ENCODE measurements around the gene TGM1.
"Not testable (repeated sequence)": the region's sequence is repeated elsewhere in the genome, so short reads cannot be mapped to it uniquely, and the experiment has no call there.

TGM1 gene

DNA sequence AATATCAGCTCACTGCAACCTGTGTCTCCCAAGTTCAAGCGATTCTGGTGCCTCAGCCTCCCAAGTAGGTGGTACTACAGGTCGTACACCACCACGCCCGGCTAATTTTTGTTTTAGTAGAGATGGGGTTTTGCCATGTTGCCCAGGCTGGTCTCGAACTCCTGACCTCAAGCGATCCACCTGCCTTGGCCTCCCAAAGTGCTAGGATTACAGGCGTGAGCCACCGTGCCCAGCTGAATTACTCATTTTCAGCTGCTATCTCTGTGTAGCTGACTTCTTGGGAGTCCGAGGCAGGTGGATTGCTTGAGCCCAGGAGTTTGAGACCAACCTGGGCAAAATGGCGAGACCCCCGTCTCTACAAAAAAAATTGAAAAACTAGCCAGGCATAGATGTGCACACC, 17.6 kb downstream of the TGM1 start:
- peaks cover 22% of the 10 kb centered on the region for H3K4me1 Mint-ChIP-seq

DNA sequence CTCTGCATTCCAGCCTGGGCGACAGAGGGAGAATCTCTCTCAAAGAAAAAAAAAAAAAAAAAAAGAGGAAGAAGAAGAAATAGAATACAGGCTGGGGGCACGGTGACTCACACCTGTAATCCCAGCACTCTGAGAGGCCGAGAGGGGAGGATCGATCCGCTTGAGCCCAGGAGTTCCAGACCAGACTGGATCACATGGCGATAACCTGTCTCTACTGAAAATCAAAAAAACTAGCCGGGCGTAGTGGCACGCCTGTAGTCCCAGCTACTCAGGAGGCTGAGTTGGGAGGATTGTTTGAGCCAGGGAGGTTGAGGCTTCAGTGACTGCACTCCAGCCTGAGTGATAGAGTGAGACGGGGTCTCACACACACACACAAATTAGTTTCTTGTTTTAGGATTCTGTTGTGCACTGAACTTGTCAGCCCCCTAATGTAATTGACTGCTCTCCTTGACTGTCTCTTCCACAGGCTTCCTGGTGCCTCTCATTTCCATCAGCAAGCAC, 19.6 kb downstream of the TGM1 start:
- Mint-ChIP-seq H3K27me3 (no peaks in the 10 kb centered on the region), H3K9me3 (no peaks in the 10 kb centered on the region), H3K36me3 (peaks cover 13% of the 10 kb centered on the region), H3K4me1 (peaks cover 32% of the 10 kb centered on the region), H3K4me3 (peak overlapping the region; percentile 88), H3K27ac (peak overlapping the region; percentile 99)
- no peak for DNase-seq (ENCODE audit: low spot score in 2 of 2)
- no peak for ATAC-seq (ENCODE audit: low read depth)

More for the DNA sequence above, 17.6 kb downstream of the TGM1 start:
- H3K27me3 Mint-ChIP-seq; DNase-seq (ENCODE audit: low spot score in 2 of 2); ATAC-seq (ENCODE audit: low read depth); H3K27ac Mint-ChIP-seq; H3K36me3 Mint-ChIP-seq; H3K9me3 Mint-ChIP-seq; H3K4me3 Mint-ChIP-seq: not testable (repeated sequence)

DNA sequence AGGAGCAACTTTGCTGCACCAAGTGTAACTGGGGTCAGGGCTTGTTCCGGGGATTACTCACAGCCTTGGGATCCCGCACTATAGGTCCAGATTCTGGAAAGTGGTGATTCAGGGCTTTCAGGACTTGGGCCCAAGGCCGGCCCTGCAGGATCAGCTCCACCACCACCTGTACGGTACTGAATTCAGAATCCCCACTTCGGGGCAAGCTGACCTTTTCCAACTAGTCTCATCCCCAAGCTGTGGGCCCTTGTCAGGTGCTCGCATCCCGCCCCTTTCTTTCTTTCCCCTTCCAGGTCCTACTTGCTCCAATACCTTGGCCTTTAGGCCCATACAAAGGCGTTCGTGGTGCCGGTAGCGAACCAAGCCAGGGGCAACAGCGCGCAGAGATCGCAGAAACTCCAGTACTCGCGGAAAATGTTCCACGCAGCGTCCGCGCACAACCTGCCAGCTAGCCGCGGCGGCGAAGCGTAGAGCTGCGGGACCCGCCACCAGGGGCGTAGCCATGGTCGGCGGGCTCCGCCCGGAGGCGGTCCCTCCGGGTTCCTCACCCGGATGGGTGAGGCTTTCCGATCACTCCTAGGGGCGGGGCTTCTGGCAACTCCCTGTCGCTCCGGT, 21.0 kb downstream of the TGM1 start:
- H3K27ac Mint-ChIP-seq = peak overlapping the region; percentile 99
- peaks cover 36% of the 10 kb centered on the region for H3K4me1 Mint-ChIP-seq
- peak in 1 of 2 donors; percentile 95 for DNase-seq (ENCODE audit: low spot score in 2 of 2)
- no peaks in the 10 kb centered on the region for H3K27me3 Mint-ChIP-seq
- no peaks in the 10 kb centered on the region for H3K9me3 Mint-ChIP-seq
- peak overlapping the region; percentile 88 for H3K4me3 Mint-ChIP-seq
- H3K36me3 Mint-ChIP-seq = peaks cover 25% of the 10 kb centered on the region
- ATAC-seq (ENCODE audit: low read depth) = peak; percentile 70

- Mint-ChIP-seq H3K27me3 (no peaks in the 10 kb centered on the region), H3K4me1 (peaks cover 35% of the 10 kb centered on the region), H3K9me3 (no peaks in the 10 kb centered on the region), H3K27ac (peak overlapping the region; percentile 68), H3K36me3 (peaks cover 38% of the 10 kb centered on the region), H3K4me3 (peak overlapping the region; percentile 66)
- DNase-seq (ENCODE audit: low spot score in 2 of 2) (no peak), ATAC-seq (ENCODE audit: low read depth) (no peak)
These were observed 22.7 kb downstream of the TGM1 start for GRCh38 chr14:24240110-24240918.

DNA sequence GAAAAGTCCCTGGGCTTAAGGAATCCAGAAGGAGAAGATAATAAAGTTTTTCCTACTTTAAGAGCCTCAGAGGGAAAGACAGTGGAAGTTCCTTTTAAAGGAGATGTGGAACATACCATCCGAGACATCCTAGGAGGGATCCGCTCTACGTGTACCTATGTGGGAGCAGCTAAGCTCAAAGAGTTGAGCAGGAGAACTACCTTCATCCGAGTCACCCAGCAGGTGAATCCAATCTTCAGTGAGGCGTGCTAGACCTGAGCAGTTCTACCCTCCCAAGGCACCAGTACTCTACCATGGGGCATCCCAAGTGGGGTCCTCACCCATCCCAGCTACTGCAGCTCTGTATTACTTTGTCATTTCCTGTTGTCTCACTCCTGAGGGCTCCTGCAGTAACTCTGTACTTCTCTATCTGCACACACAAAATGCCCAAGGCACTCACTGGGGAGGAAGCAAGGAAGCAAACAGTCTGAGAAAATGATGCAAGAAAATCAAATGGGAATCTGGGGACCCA, 24.4 kb downstream of the TGM1 start:
- H3K36me3 Mint-ChIP-seq = peaks cover 41% of the 10 kb centered on the region
- no peaks in the 10 kb centered on the region for H3K27me3 Mint-ChIP-seq
- H3K4me1 Mint-ChIP-seq = peaks cover 41% of the 10 kb centered on the region
- H3K4me3 Mint-ChIP-seq = no peak overlapping the region
- ATAC-seq (ENCODE audit: low read depth) (no peak), DNase-seq (ENCODE audit: low spot score in 2 of 2) (no peak)
- H3K27ac Mint-ChIP-seq = no peak overlapping the region
- H3K9me3 Mint-ChIP-seq = no peaks in the 10 kb centered on the region

GRCh38 chr14:24238123-24238522, 24.9 kb downstream of the TGM1 start:
- no peaks in the 10 kb centered on the region for H3K9me3 Mint-ChIP-seq
- H3K27me3 Mint-ChIP-seq = no peaks in the 10 kb centered on the region
- DNase-seq (ENCODE audit: low spot score in 2 of 2) (no peak), ATAC-seq (ENCODE audit: low read depth) (no peak)
- H3K36me3 Mint-ChIP-seq = peaks cover 41% of the 10 kb centered on the region
- H3K27ac Mint-ChIP-seq = no peak overlapping the region
- H3K4me1 Mint-ChIP-seq = peaks cover 38% of the 10 kb centered on the region
- H3K4me3 Mint-ChIP-seq = no peak overlapping the region

- DNase-seq (ENCODE audit: low spot score in 2 of 2) (no peak), ATAC-seq (ENCODE audit: low read depth) (no peak)
- H3K9me3 Mint-ChIP-seq = no peaks in the 10 kb centered on the region
- no peak overlapping the region for H3K4me3 Mint-ChIP-seq
- peaks cover 41% of the 10 kb centered on the region for H3K36me3 Mint-ChIP-seq
- H3K4me1 Mint-ChIP-seq = peaks cover 38% of the 10 kb centered on the region
- no peaks in the 10 kb centered on the region for H3K27me3 Mint-ChIP-seq
- no peak overlapping the region for H3K27ac Mint-ChIP-seq
These were observed 25.5 kb downstream of the TGM1 start for GRCh38 chr14:24237463-24237955.

DNA sequence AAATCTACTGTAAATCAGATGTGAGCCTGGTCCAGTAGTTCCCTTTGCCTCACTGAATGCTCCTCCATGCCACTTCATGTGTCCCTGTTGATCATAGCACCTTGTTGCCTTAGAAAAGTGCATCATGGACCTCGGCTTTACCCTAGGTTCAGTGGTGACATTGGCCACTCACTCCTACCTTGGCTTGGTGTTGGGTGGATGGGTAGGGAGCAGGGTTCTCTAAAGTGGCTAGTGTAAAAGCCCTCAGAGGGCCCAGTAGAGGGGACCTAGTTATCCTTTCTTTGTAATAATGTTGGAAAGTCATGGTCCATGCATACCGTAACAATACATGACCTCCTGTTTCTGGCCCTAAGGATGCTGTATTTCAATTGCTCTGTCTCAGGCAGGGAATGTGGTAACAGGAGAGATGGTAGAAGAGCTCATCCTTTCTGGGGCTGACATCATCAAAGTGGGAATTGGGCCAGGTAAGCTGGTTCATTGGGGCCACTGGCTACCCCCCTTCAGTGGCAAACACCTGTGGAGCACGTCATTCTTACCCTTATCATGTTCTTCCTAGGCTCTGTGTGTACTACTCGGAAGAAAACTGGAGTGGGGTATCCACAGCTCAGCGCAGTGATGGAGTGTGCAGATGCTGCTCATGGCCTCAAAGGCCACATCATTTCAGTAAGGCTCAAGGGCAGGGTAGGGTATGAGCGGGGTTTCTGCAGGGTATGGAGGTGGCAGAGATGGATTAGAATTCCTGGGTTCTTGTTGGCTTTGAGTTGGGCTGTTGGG, 26.1 kb downstream of the TGM1 start:
- Mint-ChIP-seq H3K27ac (peak overlapping the region; percentile 64), H3K4me3 (no peak overlapping the region), H3K36me3 (peaks cover 41% of the 10 kb centered on the region), H3K4me1 (peaks cover 38% of the 10 kb centered on the region), H3K27me3 (no peaks in the 10 kb centered on the region), H3K9me3 (no peaks in the 10 kb centered on the region)
- DNase-seq (ENCODE audit: low spot score in 2 of 2) (no peak), ATAC-seq (ENCODE audit: low read depth) (no peak)

GRCh38 chr14:24235804-24236688, 26.9 kb downstream of the TGM1 start:
- Mint-ChIP-seq H3K27me3 (no peaks in the 10 kb centered on the region), H3K4me3 (no peak overlapping the region), H3K4me1 (peaks cover 44% of the 10 kb centered on the region), H3K36me3 (peaks cover 41% of the 10 kb centered on the region), H3K9me3 (no peaks in the 10 kb centered on the region), H3K27ac (no peak overlapping the region)
- ATAC-seq (ENCODE audit: low read depth) (no peak), DNase-seq (ENCODE audit: low spot score in 2 of 2) (no peak)

GRCh38 chr14:24234095-24235005, 28.6 kb downstream of the TGM1 start:
- H3K36me3 Mint-ChIP-seq = peaks cover 32% of the 10 kb centered on the region
- H3K27me3 Mint-ChIP-seq = no peaks in the 10 kb centered on the region
- no peaks in the 10 kb centered on the region for H3K9me3 Mint-ChIP-seq
- peak overlapping the region; percentile 9 for H3K4me3 Mint-ChIP-seq
- H3K27ac Mint-ChIP-seq = peak overlapping the region; percentile 50
- H3K4me1 Mint-ChIP-seq = peaks cover 33% of the 10 kb centered on the region
- no peak for ATAC-seq (ENCODE audit: low read depth)
- DNase-seq (ENCODE audit: low spot score in 2 of 2) = no peak

- Mint-ChIP-seq H3K27ac (peak overlapping the region; percentile 85), H3K36me3 (peaks cover 28% of the 10 kb centered on the region), H3K27me3 (no peaks in the 10 kb centered on the region), H3K9me3 (no peaks in the 10 kb centered on the region), H3K4me1 (peaks cover 32% of the 10 kb centered on the region), H3K4me3 (peak overlapping the region; percentile 93)
- ATAC-seq (ENCODE audit: low read depth) = no peak
- no peak for DNase-seq (ENCODE audit: low spot score in 2 of 2)
These were observed 29.5 kb downstream of the TGM1 start for GRCh38 chr14:24233538-24233866.

Measured in memory B cell (primary cell).